Ovary (tissue), 3 donors: ENCODE results near the gene CNGA1.

Source experiments
- POLR2A ChIP-seq: fragments of 450-650 bp; IDR thresholded peaks from one replicate; pipeline ENCODE4 v1.6.1; 2017; ENCODE audit warnings: antibody characterized with exemption, mild to moderate bottlenecking, moderate library complexity
- TF ChIP-seq, protein P1 (sequence below), 3 donors: fragments of 450-650 bp in 2 of 3; fragments of 200-600 bp in 1 of 3; IDR thresholded peaks; one replicate each; pipeline versions ENCODE4 v1.5.1 to v1.8.0; 2016 to 2022; ENCODE audit warnings: antibody characterized with exemption in 3 of 3, mild to moderate bottlenecking in 1 of 3
- donor health status: DM: no; HTN: no; CAD: no.

DNA sequence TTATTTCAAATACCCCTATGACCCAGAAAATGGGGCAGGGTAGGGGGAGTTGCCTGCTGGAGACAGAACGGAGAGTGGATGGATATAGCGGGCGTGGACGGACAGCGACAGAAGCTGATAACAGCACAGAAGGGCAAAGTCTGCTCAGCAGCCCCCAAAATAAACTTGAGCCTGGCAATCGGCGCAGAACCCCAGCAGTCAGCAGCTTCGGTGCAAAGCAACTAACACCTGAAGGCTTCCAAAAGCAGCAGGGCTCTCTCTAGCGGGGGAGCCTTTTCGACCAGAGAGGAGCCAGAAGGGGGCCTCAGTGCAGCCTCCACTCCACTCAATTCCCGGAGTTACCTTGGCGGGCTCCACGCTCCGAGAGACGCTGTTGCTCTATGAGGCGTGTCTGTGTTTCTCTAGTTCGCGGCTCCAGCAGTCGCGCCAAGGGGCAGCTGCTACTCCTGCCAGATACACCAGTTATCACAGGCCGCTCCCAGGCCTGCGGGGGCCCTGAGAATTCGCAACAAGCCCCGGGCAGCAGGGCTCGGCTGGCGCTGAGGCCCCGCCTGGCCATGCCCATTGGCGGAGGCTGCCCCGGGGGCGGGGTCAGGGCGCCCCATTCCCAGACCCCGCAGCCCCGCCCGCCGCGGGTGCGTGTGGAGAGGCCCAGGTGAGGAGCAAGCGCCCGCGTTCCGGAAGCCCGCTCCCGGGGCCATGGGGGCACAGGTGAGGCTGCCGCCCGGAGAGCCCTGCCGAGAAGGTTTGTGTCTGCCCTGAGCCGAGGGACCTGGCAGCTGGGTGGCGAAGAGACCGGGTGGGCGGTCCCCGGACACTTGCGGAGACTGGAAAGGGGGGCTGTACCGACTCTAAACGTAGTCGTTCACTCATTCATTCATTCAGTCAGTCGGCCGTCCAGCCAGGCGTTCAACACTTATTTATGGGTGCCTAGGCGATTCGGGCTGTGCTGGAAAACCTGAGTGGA, at the start of gene CNGA1, which contains the start of gene NIPAL1:
- TF ChIP-seq, protein P1, sequence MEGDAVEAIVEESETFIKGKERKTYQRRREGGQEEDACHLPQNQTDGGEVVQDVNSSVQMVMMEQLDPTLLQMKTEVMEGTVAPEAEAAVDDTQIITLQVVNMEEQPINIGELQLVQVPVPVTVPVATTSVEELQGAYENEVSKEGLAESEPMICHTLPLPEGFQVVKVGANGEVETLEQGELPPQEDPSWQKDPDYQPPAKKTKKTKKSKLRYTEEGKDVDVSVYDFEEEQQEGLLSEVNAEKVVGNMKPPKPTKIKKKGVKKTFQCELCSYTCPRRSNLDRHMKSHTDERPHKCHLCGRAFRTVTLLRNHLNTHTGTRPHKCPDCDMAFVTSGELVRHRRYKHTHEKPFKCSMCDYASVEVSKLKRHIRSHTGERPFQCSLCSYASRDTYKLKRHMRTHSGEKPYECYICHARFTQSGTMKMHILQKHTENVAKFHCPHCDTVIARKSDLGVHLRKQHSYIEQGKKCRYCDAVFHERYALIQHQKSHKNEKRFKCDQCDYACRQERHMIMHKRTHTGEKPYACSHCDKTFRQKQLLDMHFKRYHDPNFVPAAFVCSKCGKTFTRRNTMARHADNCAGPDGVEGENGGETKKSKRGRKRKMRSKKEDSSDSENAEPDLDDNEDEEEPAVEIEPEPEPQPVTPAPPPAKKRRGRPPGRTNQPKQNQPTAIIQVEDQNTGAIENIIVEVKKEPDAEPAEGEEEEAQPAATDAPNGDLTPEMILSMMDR (IDR thresholded peaks at IDR 0.05), result no peak
- no peak for TF ChIP-seq POLR2A
